ENCODE results near the gene ING5.

Gene ING5

DNA sequence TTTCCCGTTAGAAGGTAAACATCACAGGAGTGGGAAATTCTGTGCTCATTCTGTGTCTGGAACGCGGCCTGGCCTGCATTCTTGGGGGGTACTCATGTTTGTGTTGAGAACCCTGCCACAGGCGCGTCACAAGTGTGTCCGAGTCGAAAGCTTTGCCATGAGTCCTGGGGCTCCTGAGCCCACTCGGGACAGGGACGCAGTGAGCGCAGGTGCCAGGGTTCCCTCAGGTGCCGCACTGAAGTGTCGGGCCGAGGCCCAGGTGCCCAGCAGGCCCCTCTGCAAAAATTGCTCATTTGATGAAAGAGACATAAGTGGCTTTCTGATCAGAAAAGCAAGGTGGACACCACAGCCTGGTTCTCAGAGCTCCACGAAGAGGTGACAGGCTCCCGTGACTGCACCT lies 37.3 kb downstream of the ING5 start:
- ATAC-seq, result no peak
- TF ChIP-seq ESRRG (CRISPR knock-in tag; IDR thresholded peaks at IDR 0.05) (no peak), CSDC2 (CRISPR knock-in tag; IDR thresholded peaks at IDR 0.05) (no peak), TOX (CRISPR knock-in tag; IDR thresholded peaks at IDR 0.05; ENCODE audit: borderline replicate concordance) (no peak), RARB (CRISPR knock-in tag; IDR thresholded peaks at IDR 0.05) (no peak), OSR1 (CRISPR knock-in tag; IDR thresholded peaks at IDR 0.05) (no peak)
- TF ChIP-seq, protein P1, sequence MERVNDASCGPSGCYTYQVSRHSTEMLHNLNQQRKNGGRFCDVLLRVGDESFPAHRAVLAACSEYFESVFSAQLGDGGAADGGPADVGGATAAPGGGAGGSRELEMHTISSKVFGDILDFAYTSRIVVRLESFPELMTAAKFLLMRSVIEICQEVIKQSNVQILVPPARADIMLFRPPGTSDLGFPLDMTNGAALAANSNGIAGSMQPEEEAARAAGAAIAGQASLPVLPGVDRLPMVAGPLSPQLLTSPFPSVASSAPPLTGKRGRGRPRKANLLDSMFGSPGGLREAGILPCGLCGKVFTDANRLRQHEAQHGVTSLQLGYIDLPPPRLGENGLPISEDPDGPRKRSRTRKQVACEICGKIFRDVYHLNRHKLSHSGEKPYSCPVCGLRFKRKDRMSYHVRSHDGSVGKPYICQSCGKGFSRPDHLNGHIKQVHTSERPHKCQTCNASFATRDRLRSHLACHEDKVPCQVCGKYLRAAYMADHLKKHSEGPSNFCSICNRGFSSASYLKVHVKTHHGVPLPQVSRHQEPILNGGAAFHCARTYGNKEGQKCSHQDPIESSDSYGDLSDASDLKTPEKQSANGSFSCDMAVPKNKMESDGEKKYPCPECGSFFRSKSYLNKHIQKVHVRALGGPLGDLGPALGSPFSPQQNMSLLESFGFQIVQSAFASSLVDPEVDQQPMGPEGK (CRISPR knock-in tag; IDR thresholded peaks at IDR 0.05; ENCODE audit: borderline replicate concordance), result no peak

DNA sequence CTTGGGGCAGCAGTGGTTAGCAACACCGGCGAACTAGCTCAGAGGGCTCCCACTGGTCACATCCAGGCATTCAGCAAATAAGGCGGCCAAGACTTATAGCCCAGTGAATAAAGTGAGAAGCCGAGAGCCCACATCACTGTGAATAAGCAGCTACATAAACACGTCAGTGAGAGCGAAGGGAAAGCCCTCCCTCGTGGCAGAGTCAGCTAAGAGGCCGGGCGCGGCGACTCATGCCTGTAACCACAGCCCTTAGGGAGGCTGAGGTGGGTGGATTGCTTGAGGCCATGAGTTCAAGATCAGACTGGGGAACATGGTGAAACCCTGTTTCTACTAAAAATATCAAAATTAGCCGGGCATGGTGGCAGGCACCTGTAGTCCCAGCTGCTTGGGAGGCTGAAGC lies 37.8 kb downstream of the ING5 start:
- no peak for TF ChIP-seq ZNF565 (CRISPR knock-in tag; conservative IDR thresholded peaks at IDR 0.05; ENCODE audit: low read depth)
- TF ChIP-seq, protein P1 (CRISPR knock-in tag; IDR thresholded peaks at IDR 0.05; ENCODE audit: borderline replicate concordance), result no peak
- TF ChIP-seq, protein P2, sequence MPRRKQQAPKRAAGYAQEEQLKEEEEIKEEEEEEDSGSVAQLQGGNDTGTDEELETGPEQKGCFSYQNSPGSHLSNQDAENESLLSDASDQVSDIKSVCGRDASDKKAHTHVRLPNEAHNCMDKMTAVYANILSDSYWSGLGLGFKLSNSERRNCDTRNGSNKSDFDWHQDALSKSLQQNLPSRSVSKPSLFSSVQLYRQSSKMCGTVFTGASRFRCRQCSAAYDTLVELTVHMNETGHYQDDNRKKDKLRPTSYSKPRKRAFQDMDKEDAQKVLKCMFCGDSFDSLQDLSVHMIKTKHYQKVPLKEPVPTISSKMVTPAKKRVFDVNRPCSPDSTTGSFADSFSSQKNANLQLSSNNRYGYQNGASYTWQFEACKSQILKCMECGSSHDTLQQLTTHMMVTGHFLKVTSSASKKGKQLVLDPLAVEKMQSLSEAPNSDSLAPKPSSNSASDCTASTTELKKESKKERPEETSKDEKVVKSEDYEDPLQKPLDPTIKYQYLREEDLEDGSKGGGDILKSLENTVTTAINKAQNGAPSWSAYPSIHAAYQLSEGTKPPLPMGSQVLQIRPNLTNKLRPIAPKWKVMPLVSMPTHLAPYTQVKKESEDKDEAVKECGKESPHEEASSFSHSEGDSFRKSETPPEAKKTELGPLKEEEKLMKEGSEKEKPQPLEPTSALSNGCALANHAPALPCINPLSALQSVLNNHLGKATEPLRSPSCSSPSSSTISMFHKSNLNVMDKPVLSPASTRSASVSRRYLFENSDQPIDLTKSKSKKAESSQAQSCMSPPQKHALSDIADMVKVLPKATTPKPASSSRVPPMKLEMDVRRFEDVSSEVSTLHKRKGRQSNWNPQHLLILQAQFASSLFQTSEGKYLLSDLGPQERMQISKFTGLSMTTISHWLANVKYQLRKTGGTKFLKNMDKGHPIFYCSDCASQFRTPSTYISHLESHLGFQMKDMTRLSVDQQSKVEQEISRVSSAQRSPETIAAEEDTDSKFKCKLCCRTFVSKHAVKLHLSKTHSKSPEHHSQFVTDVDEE (CRISPR knock-in tag; IDR thresholded peaks at IDR 0.05), result no peak
- TF ChIP-seq GLIS3 (CRISPR knock-in tag; IDR thresholded peaks at IDR 0.05), result no peak
- no peak for TF ChIP-seq ZNF70 (CRISPR knock-in tag; IDR thresholded peaks at IDR 0.05)
- TF ChIP-seq, protein P3, sequence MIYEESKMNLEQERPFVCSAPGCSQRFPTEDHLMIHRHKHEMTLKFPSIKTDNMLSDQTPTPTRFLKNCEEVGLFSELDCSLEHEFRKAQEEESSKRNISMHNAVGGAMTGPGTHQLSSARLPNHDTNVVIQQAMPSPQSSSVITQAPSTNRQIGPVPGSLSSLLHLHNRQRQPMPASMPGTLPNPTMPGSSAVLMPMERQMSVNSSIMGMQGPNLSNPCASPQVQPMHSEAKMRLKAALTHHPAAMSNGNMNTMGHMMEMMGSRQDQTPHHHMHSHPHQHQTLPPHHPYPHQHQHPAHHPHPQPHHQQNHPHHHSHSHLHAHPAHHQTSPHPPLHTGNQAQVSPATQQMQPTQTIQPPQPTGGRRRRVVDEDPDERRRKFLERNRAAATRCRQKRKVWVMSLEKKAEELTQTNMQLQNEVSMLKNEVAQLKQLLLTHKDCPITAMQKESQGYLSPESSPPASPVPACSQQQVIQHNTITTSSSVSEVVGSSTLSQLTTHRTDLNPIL (CRISPR knock-in tag; IDR thresholded peaks at IDR 0.05; ENCODE audit: low read depth), result no peak
- TF ChIP-seq ESRRG (CRISPR knock-in tag; IDR thresholded peaks at IDR 0.05), result no peak
- TF ChIP-seq, protein P4, sequence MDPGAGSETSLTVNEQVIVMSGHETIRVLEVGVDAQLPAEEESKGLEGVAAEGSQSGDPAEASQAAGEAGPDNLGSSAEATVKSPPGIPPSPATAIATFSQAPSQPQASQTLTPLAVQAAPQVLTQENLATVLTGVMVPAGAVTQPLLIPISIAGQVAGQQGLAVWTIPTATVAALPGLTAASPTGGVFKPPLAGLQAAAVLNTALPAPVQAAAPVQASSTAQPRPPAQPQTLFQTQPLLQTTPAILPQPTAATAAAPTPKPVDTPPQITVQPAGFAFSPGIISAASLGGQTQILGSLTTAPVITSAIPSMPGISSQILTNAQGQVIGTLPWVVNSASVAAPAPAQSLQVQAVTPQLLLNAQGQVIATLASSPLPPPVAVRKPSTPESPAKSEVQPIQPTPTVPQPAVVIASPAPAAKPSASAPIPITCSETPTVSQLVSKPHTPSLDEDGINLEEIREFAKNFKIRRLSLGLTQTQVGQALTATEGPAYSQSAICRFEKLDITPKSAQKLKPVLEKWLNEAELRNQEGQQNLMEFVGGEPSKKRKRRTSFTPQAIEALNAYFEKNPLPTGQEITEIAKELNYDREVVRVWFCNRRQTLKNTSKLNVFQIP (CRISPR knock-in tag; IDR thresholded peaks at IDR 0.05; ENCODE audit: borderline replicate concordance, low read depth), result no peak
- TF ChIP-seq RARB (CRISPR knock-in tag; IDR thresholded peaks at IDR 0.05), result no peak
- TF ChIP-seq BACH2 (CRISPR knock-in tag; IDR thresholded peaks at IDR 0.05; ENCODE audit: borderline replicate concordance), result no peak
- no peak for TF ChIP-seq OSR1 (CRISPR knock-in tag; IDR thresholded peaks at IDR 0.05)
- no peak for TF ChIP-seq SNAI2 (CRISPR knock-in tag; IDR thresholded peaks at IDR 0.05)
- no peak for TF ChIP-seq ZNF8 (CRISPR knock-in tag; IDR thresholded peaks at IDR 0.05)
- TF ChIP-seq, protein P5, sequence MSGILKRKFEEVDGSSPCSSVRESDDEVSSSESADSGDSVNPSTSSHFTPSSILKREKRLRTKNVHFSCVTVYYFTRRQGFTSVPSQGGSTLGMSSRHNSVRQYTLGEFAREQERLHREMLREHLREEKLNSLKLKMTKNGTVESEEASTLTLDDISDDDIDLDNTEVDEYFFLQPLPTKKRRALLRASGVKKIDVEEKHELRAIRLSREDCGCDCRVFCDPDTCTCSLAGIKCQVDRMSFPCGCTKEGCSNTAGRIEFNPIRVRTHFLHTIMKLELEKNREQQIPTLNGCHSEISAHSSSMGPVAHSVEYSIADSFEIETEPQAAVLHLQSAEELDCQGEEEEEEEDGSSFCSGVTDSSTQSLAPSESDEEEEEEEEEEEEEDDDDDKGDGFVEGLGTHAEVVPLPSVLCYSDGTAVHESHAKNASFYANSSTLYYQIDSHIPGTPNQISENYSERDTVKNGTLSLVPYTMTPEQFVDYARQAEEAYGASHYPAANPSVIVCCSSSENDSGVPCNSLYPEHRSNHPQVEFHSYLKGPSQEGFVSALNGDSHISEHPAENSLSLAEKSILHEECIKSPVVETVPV (CRISPR knock-in tag; IDR thresholded peaks at IDR 0.05), result no peak
- no peak for TF ChIP-seq ZFP30 (CRISPR knock-in tag; IDR thresholded peaks at IDR 0.05)
- no peak for TF ChIP-seq CSDC2 (CRISPR knock-in tag; IDR thresholded peaks at IDR 0.05)
- TF ChIP-seq TCF4 (CRISPR knock-in tag; IDR thresholded peaks at IDR 0.05; ENCODE audit: borderline replicate concordance), result no peak
- ATAC-seq, result no peak

DNA sequence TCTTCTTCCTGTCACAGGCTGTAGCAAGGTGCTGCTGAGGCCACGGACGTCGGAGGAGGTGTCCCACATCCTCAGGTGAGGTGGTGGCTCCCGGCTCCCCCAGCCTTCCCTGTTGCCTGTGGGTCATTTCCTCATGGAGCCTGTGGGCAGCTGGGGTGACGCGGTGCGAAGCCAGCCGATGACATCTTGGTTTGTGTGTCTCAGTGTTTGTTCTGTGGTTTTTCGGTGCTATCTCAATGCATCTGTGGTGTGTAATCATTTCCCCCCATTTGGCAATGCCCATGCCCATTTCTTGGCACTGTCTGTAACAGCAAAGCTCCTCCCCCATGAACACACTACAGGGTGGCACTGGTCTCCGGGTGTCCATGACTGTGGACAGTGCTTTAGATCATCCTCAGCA lies 39.2 kb downstream of the ING5 start:
- TF ChIP-seq GLIS3 (CRISPR knock-in tag; IDR thresholded peaks at IDR 0.05) (no peak), TOX (CRISPR knock-in tag; IDR thresholded peaks at IDR 0.05; ENCODE audit: borderline replicate concordance) (no peak), OSR1 (CRISPR knock-in tag; IDR thresholded peaks at IDR 0.05) (no peak), PPARA (CRISPR knock-in tag; IDR thresholded peaks at IDR 0.05; ENCODE audit: borderline replicate concordance) (no peak), SNAI2 (CRISPR knock-in tag; IDR thresholded peaks at IDR 0.05) (no peak), ZFP30 (CRISPR knock-in tag; IDR thresholded peaks at IDR 0.05) (no peak), ZNF565 (CRISPR knock-in tag; conservative IDR thresholded peaks at IDR 0.05; ENCODE audit: low read depth) (no peak)
- ATAC-seq, result no peak; the same call in 2 of the 3 replicates

Measured in SK-N-SH treated with all-trans-retinoic acid at 6 μM for 48 hours (cell line).